ENCODE results near the gene MAP4K2. TPM values are rescaled to one million over a fixed set of nuclear protein-coding genes. Genes with fewer than 3 reads are reported as not detected.

The MAP4K2 gene
- total RNA-seq, 6 experiments from 2014 or later: 18.0 to 21.6 (median 20.9) TPM

DNA sequence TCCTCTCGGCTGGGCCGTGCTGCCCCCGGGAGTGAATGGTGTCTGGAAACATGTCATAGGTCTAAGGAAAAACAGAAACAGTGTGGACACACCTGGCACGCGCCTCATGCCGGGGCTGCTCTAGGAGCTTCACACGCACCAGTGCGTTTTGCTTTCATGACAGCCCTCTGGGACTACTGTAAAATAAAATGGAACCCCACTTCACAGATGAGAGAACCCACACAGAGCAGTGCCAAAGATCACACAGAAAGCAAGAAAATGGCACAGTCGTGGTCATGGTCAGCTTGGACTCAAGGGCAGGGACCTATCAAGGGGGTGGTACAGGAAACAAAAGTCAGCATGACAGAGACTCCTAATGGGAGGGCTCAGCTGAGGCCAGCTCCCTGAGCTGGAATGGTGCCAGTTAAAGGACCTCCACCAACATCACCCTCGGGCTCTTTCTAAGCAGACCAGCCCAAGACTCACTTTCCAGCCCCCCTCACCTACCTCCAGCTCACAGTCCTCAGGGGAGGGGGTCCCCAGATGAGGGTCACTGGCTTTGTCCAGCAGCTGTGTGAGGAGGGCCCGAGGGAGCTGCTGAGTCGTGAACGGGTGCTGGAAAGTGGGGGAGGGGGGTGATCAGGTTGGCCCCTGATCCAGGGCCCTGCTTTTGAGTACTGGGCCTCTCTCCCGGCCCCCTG, 3.3 kb downstream of the MAP4K2 start:
- Mint-ChIP-seq H3K27ac (no peak overlapping the region), H3K36me3 (ENCODE audit: low read depth) (peaks cover 5% of the 10 kb centered on the region; the same call in 1 of the 2 replicates)
- no peak for DNase-seq

DNA sequence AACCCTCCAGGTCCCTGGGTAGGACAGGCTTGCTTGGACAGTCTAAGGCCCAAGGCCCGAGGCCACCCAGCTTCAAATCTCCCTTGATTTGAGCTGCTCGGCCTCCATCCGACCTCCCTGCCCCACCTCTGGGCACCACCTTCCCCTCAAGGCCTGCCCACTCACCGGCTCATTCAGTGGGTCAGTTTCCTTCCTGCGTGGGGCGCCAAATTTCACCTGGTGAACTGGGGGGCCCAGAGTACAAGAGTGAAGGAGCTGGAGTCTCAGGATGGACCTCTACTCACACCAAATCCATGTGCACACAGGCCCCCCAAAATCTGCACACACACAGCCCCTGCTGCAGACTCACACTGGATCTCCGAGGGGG, 3.8 kb downstream of the MAP4K2 start:
- peaks cover 10% of the 10 kb centered on the region for H3K4me1 Mint-ChIP-seq (ENCODE audit: low read depth)
- no peaks in the 10 kb centered on the region for H3K9me3 Mint-ChIP-seq
- no peak overlapping the region for H3K27ac Mint-ChIP-seq
- H3K27me3 Mint-ChIP-seq (ENCODE audit: insufficient read depth): no peaks in the 10 kb centered on the region; the same call in 1 of the 2 replicates
- H3K36me3 Mint-ChIP-seq (ENCODE audit: low read depth): peaks cover 5% of the 10 kb centered on the region; the same call in 1 of the 2 replicates
- TF ChIP-seq, protein P1, sequence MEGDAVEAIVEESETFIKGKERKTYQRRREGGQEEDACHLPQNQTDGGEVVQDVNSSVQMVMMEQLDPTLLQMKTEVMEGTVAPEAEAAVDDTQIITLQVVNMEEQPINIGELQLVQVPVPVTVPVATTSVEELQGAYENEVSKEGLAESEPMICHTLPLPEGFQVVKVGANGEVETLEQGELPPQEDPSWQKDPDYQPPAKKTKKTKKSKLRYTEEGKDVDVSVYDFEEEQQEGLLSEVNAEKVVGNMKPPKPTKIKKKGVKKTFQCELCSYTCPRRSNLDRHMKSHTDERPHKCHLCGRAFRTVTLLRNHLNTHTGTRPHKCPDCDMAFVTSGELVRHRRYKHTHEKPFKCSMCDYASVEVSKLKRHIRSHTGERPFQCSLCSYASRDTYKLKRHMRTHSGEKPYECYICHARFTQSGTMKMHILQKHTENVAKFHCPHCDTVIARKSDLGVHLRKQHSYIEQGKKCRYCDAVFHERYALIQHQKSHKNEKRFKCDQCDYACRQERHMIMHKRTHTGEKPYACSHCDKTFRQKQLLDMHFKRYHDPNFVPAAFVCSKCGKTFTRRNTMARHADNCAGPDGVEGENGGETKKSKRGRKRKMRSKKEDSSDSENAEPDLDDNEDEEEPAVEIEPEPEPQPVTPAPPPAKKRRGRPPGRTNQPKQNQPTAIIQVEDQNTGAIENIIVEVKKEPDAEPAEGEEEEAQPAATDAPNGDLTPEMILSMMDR (IDR thresholded peaks at IDR 0.05): no peak
- H3K4me3 Mint-ChIP-seq: no peak overlapping the region
- DNase-seq: no peak

More for the DNA sequence above, 3.3 kb downstream of the MAP4K2 start:
- Mint-ChIP-seq H3K27me3 (ENCODE audit: insufficient read depth) (no peaks in the 10 kb centered on the region; the same call in 1 of the 2 replicates), H3K9me3 (no peaks in the 10 kb centered on the region), H3K4me3 (no peak overlapping the region), H3K4me1 (ENCODE audit: low read depth) (peaks cover 10% of the 10 kb centered on the region)
- TF ChIP-seq, protein P1 (IDR thresholded peaks at IDR 0.05): no peak

DNA sequence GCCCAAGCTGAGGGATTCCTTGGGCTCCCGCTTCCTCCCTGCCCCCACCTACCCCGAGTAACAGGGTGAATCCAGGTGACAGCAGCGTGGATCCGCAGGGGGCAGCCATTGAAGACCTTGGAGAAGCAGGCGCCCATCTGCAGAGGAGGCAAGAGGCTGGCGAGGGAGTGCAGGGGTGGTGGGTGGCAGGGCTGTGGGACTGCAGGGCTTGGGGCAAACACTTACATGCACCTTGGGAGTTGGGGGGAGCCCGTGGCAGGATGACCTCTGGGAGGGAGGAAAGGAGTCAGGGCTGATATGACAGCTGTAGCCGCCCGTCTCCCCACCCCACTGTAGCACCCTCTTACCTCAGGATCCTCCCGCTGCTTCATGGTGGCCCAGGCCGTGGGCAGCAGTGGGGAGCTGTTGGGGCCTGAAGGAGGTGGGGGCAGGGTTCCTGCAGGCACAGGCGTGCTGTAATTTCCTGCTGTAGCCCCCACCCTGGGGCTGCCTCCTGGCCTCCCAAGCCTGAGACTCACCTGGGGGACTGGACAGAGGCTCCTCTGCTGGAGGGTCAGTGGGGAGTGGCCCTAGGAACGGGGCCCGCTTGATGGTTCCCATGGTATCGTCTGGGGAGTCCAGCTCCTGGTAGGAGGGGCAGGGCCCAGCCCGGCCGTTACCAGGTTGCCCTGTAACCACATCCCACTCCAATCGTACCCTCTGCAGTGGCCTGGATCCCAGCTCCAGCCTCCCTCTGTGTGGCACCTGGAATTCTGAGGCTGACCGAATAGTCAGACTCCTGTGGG, 6.1 kb downstream of the MAP4K2 start:
- Mint-ChIP-seq H3K4me1 (ENCODE audit: low read depth) (no peaks in the 10 kb centered on the region), H3K27me3 (ENCODE audit: insufficient read depth) (no peaks in the 10 kb centered on the region; the same call in none of the 2 replicates), H3K36me3 (ENCODE audit: low read depth) (no peaks in the 10 kb centered on the region; the same call in 1 of the 2 replicates), H3K4me3 (no peak overlapping the region), H3K9me3 (no peaks in the 10 kb centered on the region), H3K27ac (no peak overlapping the region)
- DNase-seq: no peak
- TF ChIP-seq, protein P1 (IDR thresholded peaks at IDR 0.05): no peak

DNA sequence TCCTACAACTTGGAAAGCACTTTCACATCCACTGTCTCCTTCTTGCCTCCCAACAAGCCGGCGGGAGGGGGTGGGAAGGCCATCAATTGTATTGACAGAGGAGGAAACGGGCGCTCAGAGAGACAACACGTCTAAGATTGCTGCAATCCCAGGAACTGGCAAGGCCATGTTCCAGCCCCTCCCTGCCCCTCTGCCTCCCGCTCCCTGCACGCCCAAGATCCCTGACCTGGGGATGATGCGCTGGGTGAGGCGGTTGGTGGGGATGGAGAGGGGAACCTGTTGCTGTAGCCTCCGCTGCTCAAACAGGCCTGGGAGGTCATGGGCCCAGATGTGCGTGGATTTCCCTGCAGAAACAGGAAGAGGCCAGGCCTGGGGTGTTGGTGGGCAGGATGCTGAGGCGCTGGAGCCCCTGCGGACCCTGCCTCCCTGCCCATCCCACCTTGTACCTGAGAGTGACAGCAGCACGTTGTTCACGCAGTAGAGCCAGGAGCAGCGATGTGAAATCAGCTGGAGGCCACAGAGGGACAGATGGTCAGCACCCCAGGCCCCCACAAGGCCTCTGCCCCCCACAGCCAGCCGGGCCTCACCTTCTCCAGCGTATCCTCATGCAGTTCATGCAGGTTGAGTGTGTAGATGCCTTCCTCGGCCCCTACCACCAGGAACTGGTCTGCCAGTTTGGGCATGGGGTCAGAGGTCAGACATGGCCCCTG, 6.8 kb downstream of the MAP4K2 start:
- no peak for DNase-seq
- Mint-ChIP-seq H3K4me1 (ENCODE audit: low read depth) (no peaks in the 10 kb centered on the region), H3K4me3 (no peak overlapping the region), H3K27me3 (ENCODE audit: insufficient read depth) (no peaks in the 10 kb centered on the region; the same call in none of the 2 replicates), H3K9me3 (no peaks in the 10 kb centered on the region), H3K36me3 (ENCODE audit: low read depth) (no peaks in the 10 kb centered on the region; the same call in 1 of the 2 replicates), H3K27ac (no peak overlapping the region)
- TF ChIP-seq, protein P1 (IDR thresholded peaks at IDR 0.05): no peak

DNA sequence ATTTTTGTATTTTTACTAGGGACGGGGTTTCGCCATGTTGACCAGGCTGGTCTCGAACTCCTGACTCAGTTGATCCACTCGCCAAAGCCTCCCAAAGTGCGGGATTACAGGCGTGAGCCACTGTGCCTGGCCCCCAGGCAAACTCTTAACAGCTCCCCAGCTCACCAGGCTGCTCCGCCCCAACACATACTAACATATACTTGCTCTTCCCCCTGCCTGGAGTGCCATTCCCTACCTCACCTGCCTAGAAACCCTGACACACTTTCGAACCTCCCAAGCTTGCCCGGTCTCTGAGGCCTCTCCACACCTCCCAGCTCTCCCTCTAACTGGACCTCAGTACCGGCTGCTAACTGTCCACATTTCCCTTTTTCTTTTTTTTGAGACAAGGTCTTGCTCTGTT, 8.5 kb downstream of the MAP4K2 start:
- DNase-seq: no peak
- no peaks in the 10 kb centered on the region for H3K4me1 Mint-ChIP-seq (ENCODE audit: low read depth)
- no peak overlapping the region for H3K27ac Mint-ChIP-seq
- H3K4me3 Mint-ChIP-seq: no peak overlapping the region
- H3K27me3 Mint-ChIP-seq (ENCODE audit: insufficient read depth): no peaks in the 10 kb centered on the region; the same call in none of the 2 replicates
- TF ChIP-seq, protein P1 (IDR thresholded peaks at IDR 0.05): no peak
- no peaks in the 10 kb centered on the region for H3K9me3 Mint-ChIP-seq
- no peaks in the 10 kb centered on the region; the same call in 1 of the 2 replicates for H3K36me3 Mint-ChIP-seq (ENCODE audit: low read depth)

All from HFFc6 (cell line).